GM18499 (cell line): ENCODE results near the gene FAM83E.
"Not testable (repeated sequence)": the region's sequence is repeated elsewhere in the genome, so short reads cannot be mapped to it uniquely, and the experiment has no call there.

Experiments used
- ATAC-seq: cut with Tn5 transposase; IDR thresholded peaks from one replicate; pipeline ENCODE4 v1.9.1; 2021; ENCODE audit warnings: moderate number of reproducible peaks; ENCODE audit not compliant: insufficient read depth, unreplicated experiment

Gene FAM83E

DNA sequence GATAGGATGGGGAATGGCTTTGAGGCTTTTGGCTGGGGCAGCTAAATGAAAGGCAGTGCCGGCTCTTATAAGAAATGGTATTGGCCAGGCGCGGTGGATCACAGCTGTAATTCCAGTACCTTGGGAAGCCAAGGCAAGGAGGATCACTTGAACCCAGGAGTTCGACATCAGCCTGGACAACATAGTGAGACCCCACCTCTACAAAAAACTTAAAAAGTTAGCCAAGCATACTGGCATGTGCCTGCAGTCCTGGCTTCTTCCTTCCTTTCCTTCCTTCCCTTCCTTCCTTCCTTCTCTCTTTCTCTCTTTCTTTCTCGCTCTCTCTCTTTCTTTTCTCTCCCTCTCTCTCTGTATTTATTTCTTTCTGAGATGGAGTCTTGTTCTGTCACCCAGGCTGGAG, 28.0 kb upstream of the FAM83E start:
- no peak for ATAC-seq

DNA sequence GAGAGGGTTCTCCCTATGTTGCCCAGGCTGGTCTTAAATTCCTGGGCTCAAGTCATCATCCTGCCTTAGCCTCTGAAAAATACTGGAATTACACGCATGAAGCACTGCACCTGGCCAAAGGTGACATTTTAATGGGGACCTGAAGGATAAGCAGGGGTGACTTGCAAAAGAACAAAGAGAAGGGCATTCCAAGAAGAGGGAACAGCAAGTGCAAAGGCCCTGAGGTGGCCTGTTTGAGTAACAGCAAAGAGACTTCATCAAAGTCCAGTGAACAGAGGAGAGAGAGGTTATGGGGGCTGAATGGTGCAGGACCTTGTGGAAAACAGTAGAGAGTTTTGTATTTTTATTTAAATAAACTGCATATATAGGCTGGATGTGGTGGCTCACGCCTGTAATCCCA, 27.0 kb upstream of the FAM83E start:
- ATAC-seq, result no peak

DNA sequence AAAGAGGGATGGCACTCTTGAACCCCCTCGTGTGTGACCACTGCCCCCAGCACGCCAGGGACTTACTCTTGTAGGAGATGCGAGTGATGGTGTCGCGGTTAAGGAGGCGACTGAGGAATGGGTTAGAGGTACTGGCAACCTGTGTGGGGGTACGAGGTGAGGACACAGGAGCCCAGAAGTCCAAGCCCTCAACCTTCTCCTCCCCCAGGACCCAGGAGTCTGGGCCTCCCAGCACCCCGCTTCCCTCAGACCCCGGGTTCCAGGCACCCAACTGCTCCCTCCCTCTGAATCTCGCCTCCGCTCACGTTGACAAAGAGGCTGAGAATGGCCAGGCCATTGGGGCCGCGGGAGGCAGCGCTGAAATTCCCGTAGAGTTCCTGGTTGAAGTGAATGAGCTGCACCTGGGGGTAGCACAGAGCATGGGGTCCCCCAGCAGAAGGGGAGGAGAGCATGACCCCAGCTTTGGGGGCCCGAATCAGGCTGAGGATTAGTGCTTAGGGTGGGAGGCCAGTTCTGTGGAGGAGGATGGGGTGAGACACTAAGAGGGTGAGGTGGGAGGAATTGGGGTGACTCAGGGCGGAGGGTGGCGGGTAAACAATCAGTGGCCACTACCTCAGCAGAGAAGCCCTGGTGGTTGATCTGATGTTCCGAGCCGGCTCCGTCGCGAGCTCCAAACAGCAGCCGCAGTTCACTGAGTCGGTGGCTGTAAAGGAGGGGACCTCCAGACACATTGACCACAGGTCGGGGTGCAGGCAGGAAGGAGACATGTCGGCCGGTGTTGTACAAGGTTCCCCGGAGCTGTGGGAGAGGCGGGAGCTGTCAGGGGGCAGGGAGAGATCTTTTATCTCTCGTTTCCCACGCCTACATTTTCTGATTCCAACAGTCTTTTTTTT, 24.9 kb upstream of the FAM83E start:
- no peak for ATAC-seq

DNA sequence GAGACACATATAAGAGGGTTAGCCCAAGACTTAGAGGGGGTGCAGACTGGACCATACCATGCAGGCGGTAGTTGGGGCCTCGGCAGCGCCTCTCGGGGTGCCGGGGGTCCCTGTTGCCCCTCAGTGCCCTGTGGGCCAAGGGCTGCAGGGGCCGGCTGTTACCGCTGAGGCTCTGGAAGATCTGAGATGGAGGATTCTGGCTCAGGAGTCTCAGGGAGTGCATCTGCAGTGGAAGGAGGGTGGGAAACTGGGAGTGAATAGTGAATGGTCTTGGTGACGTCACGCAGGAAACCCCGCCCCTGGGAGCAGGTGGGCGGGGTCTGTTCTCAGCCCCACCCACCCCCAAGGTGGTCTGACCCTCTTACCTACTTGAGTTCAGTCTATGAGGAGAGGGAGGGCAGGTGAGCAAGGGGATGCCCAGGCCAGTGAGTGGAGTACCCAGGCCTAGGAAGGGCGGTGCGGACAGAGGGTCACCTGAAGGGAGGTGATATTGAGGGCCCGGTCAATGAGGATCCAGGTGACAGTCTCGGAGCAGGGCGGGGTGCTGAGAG, 24.0 kb upstream of the FAM83E start:
- no peak for ATAC-seq

DNA sequence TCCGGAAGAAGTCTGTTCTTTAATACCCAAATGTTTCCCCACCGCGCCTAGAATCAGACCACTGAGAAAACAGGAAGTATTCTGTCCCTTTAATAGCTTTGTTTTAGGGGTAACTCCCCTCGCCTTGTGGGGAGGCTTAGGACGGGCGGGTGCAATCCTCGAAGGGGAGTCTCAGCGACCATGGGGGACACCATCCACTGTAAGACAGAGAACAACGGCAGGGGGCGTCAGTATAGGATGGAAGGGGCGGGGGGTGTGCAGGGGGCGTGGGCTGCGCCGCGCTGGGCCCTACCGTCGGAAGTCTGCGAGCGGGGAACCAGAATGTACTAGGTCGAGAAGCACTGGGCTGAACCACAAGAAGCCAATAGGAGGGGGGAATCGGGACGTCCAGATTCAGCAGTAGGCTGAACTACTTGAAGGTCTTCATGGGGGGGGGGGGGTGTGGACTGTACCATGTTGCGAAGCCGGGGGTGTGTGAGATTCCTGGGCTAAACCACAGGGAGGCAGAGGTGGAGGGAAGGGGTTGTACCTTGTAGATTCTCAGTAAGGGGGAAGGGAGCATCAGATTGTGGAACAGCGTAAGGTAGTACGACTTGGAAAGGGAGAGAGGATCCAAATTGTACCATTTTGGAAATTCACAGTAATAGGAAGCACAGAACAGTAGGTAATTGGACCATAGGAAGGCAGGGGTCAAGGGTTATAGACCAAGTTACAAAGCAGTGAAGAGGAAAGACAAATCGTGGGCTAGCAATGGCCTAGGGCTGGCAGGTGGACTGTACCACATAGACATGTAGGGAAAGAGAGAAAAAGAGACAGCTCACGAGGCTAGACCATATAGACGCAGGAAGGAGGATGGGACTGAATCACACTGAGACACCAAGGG, 23.3 kb upstream of the FAM83E start:
- peak; percentile 3 for ATAC-seq

DNA sequence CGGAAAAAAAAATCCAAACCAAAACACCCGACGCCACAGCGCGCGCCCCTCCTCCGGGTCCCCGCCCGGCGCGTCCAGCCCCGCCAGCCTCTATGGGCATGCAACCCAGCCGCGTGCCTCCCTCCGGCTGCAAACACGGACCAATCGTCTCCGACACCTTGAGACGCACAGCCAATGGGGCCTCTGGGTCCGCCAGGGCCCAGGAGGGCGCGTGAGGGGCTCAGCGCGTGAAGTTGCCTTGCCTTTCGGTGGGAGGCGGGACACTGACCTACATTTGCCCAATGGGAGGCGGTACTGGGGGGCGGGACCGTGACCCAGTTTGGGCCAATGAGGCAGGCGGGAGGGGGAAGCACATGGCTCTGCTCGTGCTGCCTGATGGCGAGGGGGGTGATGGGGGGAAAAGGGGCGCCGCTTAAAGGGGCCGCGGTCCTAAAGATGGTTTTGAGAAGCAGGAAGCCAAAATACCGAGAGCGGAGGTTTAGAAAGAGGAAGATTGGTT, 22.6 kb upstream of the FAM83E start:
- peak; percentile 44 for ATAC-seq

DNA sequence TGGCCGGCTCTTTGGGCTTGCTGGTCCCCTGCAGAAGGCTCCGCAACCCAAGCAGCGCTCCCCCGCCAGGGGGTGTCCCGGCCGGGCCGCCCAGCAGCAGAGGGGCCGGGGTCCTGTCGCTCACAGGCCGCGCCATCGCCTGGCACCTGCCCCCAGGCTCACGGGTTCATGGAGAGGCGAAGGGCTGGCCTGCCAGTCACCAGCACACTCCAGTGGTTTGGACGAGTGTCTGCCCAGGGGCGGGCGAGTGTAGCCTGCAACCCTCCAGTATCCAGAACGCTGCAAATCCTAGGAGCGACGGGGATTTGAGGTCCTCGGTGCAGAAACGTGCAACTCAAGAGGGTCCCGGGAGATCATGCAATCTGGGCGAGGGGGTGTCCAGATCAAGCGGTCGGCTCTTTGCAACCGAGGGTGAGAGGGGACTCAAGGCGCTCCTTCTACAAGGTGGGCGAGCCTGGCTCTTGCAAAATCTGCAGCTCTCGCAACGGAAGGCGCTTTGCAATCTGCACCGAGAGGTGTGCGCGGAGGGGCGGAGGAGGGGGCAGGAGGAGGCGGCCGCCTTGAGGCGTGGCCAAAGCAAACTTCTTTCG, 22.1 kb upstream of the FAM83E start, which contains the start of gene DBP:
TSS of gene DBP (minus strand) at position 521 of the 590 bp plus-strand sequence. CDS start at position 136, 385 bp downstream.
- ATAC-seq, result no peak

DNA sequence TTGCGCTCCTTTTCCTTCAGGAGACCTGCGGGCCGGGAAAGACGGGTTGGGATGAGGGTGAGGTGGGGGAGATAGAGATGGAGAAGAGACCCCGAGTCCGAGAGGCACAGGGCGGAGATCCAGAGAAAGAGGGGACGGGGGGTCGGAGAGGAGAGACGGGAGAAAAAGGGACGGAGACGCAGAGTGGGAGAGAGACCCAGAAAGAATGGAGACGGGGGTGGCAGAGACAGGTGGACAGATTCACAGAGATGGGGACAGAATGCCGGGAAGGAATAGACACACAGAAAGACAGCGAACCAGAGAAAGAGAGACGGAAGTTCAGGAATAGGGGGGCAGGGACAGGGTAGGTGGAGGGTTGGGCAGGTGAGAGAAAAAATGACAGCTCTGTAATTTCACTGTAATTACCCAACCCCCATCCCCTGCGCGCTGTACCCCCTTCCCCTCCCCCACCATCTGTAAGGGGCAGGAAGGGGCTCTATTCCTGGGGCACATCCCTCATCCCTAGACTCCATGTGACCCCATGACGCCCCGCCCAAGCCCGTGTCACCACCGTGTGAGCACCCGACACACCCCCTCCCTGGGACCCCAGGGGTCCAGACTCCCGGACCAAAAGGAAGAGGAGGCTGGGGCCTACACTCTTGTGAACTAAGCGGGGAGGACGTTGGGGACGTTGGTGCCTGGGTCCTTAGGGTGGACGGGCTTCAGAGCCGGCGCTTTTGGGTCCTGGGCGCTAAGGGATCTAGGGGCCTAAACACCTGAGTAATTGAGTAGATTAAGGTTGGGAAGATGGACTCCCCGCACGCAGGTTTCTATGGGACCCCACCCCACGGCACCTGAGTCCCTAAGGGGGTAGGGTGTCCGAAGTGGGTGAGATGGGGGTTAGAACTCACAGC, 21.3 kb upstream of the FAM83E start:
- ATAC-seq, result no peak

DNA sequence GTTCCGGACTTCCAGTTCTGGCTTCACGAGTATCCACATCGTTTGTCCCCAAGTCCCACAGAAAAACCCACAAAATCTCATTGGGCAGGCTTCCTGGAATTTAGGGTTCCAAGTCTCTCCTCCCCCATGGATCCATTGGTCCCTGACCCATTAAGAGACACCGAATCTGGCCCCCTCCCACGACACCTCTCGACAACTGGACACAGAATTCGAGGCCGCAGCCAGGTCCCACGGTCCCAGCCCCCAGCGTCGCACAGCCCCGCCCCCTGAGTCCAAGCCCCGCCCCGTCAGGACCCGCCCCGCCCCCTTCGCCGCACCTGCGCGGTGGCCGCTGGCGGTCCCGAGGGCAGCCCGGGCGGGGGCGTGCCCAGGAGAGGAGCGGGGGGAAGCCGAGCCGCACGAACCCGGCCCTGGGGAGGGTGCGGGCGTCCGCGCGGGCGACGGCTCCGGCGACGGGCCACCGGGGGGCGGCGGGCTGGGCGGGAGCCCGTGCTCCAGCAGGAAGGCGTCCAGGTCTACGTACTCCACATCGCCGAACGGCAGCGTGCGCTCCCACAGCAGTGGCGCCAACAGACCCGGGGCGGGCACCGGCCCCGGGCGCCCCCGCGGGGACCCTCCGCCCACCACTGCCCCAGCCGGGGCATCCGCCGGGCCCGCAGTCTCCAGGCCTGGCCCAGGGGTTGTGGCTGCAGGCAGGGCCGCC, 20.5 kb upstream of the FAM83E start:
- ATAC-seq, result no peak

DNA sequence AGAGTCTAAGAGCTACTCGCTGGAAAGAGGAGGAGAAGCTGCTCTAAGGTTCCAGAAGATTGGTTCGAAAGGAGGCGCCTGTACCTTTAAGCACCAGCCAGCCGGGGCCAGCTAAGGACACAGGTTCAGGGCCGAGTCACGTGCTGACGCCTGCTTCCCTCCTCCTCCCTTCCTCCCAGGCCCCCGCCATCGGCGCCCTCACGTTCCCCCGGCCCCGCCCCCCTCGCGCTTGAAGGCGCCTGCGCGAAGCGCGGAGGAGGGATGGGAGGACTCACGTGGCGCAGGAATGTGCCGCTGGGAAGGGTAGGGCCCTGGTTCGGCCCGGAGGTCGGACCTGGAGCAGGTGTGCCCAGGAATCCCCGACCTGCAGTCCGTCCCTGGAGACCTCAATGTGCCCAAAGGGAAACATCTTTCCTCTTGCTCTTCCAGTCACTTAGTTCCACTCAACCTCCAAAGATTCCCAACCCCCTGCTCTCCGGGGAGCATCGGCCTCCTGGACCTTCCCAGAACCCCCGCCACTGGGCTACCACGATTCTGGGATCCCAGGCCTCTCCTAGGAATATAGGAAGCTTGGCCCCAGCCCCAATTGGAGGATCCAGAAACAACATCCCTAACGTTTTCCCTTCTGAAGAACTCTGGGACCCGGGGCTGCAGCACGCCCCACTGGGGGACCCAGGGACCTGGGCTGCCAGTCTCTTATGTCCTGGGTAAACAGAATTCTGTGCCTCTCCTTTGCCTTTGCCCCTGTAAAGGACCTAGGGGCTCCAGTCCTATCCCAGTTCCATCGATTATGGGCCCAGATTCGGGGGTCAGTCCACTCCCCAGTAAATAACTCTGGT, 19.8 kb upstream of the FAM83E start:
- ATAC-seq, result no peak

DNA sequence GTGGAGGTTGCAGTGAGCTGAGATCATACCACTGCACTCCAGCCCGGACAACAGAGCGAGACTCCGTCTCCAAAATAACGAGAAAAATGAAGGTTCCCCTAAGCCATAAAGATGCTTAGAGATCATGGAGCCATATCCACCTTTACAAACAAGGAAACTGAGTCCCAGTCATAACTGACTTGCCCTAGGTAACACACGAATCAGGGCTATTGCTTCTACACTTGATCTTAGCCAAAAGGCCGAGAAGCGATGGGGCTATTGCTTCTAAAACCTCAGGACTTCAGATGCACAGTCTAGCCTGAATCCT, 19.1 kb upstream of the FAM83E start:
- no peak for ATAC-seq

DNA sequence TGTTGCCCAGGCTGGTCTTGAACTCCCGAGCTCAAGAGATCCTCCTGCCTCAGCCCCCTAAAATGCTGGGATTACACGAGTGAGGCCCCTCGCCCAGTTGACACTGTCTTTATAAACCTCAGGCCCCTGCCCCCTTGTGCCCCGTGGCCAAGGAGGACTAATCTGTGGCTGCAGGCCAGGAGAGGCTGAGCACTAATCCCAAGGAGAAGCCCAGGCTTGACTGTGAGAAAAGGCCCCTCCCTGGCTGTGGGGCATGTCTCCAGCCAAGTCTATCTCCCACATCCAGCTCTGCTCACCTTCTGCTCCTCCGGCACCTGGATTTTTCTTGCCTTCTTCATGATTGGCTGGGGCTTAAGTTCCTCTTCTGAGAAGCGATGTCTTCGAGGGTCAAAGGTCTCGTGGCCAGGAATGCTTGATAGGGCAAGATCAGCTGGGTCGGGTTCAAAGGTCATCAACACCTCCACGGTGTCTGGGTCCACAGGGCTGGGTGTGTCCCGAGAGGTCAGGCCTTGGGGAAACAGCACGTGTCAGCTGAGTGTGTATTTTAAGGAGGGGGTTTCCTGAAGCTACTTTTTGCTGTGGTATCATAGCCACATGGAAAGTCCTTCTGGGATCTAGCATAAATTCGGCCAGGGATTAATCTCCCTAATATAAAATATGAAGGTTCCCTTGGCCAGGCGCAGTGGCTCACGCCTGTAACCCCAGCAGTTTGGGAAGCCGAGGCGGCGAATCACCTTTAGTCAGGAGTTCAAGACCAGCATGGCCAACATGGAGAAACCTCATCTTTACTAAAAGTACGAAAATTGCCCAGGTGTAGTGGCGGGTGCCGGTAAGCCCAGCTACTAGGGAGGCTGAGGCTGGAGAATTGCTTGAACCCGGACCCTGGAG, 18.5 kb upstream of the FAM83E start:
- no peak for ATAC-seq

DNA sequence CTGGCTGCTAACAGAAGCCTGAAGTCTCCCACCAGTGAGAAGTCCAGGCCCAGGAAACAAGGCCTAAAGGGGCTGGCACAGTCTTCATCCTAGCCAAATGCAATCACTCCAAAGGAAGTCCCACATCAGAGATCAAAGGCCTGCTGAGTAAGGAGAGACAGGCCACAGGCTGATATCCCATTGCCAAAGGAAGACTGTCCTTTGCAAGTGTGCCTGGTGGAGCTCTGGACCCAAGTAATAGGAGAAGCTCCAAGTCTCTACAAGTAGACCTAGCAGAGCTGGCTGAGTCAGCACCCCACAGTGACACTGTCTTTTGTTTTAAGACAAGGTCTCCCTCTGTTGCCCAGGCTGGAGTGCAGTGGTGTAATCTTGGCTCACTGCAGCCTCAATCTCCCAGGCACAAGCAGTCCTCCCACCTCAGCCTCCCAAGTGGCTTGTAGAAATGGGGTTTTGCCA, 17.8 kb upstream of the FAM83E start:
- ATAC-seq, result no peak

DNA sequence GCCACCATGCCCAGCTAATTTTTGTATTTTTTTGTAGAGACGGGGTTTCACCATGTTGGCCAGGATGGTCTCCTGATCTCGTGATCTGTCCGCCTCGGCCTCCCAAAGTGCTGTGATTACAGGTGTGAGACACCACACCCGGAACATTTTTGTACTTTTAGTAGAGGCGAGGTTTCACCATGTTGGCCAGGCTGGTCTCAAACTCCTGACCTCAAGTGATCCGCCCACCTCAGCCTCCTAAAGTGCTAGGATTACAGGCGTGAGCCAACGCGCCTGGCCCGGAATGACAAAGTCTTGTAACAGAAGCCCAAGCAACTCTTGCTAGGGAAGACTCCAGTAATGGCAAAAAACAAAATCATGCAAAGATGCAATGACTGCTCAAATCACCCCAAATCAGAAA, 17.4 kb upstream of the FAM83E start:
- ATAC-seq, result not testable (repeated sequence)

DNA sequence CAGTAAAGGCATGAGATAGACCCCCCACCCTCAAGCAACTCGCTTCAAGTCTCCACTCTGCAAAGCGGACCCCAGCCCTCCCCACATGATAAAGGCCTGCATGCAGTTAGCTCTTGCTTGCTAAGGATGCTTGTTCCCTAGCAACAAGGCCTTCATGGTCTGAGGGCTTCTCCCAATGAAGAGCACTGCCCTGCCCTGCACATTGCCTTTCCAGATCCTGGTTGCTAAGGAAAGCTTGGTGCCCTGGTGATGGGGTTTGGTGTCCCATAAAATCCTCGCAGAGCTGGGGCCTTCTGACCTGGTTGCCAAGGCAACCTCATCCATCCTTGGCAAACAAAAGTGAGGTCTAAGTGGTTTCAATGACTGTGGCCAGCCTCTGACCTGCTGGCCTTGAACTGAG, 16.3 kb upstream of the FAM83E start:
- no peak for ATAC-seq

DNA sequence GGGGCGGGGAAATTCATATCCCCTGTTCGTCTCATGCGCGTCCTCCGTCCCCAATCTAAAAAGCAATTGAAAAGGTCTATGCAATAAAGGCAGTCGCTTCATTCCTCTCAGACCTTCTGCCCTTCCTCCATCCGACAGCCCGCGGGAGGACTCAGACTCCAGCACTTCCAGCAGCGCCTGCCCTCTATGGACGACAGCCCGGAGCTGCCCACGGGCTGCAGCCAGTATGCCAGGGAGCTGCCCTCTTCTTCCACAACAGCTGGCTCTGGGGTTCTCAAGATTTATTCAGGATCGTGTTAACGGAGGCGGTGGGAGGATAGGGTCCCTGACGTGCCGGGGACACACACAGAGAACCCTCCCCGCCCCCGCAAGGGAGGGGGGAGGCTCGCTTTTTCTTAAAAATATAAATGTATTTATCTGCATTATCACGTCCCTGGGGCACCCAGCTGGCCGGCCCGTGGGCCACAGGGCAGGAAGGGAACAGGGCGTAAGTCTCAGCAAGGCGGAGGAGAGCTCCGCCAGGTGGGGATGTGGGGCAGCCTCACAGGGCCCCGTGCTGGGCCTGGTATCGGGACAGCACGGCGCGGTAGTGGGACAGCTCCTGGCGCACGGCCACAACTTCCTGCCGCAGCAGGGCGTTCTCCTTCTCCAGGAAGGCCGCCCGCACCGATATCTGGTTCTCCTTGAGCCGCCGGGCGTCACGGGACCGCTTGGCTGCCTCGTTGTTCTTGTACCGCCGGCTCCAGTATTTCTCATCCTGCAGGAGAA, 15.6 kb upstream of the FAM83E start:
- no peak for ATAC-seq
